ENCODE results near the gene RPEL1.
"Not testable (repeated sequence)": the region's sequence is repeated elsewhere in the genome, so short reads cannot be mapped to it uniquely, and the experiment has no call there.

RPEL1 gene

GRCh38 chr10:103232772-103233488, 12.8 kb upstream of the RPEL1 start:
- DNase-seq, result no peak

- DNase-seq, result no peak
Measured at GRCh38 chr10:103235775-103236174, 9.9 kb upstream of the RPEL1 start.

GRCh38 chr10:103238506-103239252, 7.0 kb upstream of the RPEL1 start:
- DNase-seq, result no peak

- peak in 36 of 58 donors; percentile 1 to 68 (median 15) for DNase-seq
Measured at GRCh38 chr10:103241262-103242011, 4.2 kb upstream of the RPEL1 start.

- DNase-seq, result peak in 51 of 58 donors; percentile 3 to 75 (median 38)
Measured at GRCh38 chr10:103244666-103245271, 918 bp upstream of the RPEL1 start.

GRCh38 chr10:103246324-103246723, 637 bp downstream of the RPEL1 start:
- no peak for DNase-seq

GRCh38 chr10:103254113-103254512, 8.4 kb downstream of the RPEL1 start:
- no peak for DNase-seq

- no peak for DNase-seq
Measured at GRCh38 chr10:103254538-103255325, 9.0 kb downstream of the RPEL1 start.

GRCh38 chr10:103256613-103257012, 10.9 kb downstream of the RPEL1 start:
- no peak for DNase-seq

GRCh38 chr10:103257812-103258211, 12.1 kb downstream of the RPEL1 start:
- DNase-seq, result no peak

- not testable (repeated sequence) for DNase-seq
Measured at GRCh38 chr10:103258928-103259327, 13.2 kb downstream of the RPEL1 start.

- no peak for DNase-seq
Measured at GRCh38 chr10:103259989-103260388, 14.3 kb downstream of the RPEL1 start.

- DNase-seq, result no peak
Measured at GRCh38 chr10:103262229-103262628, 16.5 kb downstream of the RPEL1 start.

- DNase-seq, result peak in 6 of 58 donors; percentile 3 to 28 (median 12)
Measured at GRCh38 chr10:103265717-103266329, 20.1 kb downstream of the RPEL1 start.

GRCh38 chr10:103273041-103273441, 27.4 kb downstream of the RPEL1 start:
- peak in 18 of 58 donors; percentile 6 to 59 (median 14) for DNase-seq

GRCh38 chr10:103276251-103276895, 30.7 kb downstream of the RPEL1 start:
- DNase-seq, result no peak

- peak in 37 of 58 donors; percentile 6 to 74 (median 45) for DNase-seq
Measured at GRCh38 chr10:103276896-103277712, 31.4 kb downstream of the RPEL1 start, which contains the start of gene INA. Gene INA, plus strand, starts transcription at chr10:103277138. Its CDS starts 74 bp downstream, at chr10:103277212.
